Activated T-cell treated with anti-CD3 and anti-CD28 coated beads for 48 hours (primary cell): ENCODE data around the gene KDM2A.
"Not testable (repeated sequence)": the region's sequence is repeated elsewhere in the genome, so short reads cannot be mapped to it uniquely, and the experiment has no call there.

Source experiments
- DNase-seq: peaks from one replicate; pipeline ENCODE4 v3.0.0-alpha.2; 2020; ENCODE audit warnings: low read depth

KDM2A gene

GRCh38 chr11:67238894-67239782 is 120.1 kb downstream of the KDM2A start:
- no peak for DNase-seq

GRCh38 chr11:67239783-67240575 is 120.9 kb downstream of the KDM2A start:
- DNase-seq = peak; percentile 95

GRCh38 chr11:67240576-67241389 is 121.7 kb downstream of the KDM2A start:
- DNase-seq = peak; percentile 79

- DNase-seq = no peak
Observed at GRCh38 chr11:67242548-67242947, 123.5 kb downstream of the KDM2A start.

GRCh38 chr11:67243051-67243450 is 124.0 kb downstream of the KDM2A start:
- no peak for DNase-seq

- DNase-seq = no peak
Observed at GRCh38 chr11:67245046-67245445, 126.0 kb downstream of the KDM2A start.

GRCh38 chr11:67247946-67248550 is 129.0 kb downstream of the KDM2A start:
- no peak for DNase-seq

- no peak for DNase-seq
Observed at GRCh38 chr11:67248653-67249052, 129.6 kb downstream of the KDM2A start.

GRCh38 chr11:67250059-67251043 is 131.3 kb downstream of the KDM2A start:
- DNase-seq = no peak

GRCh38 chr11:67251841-67252240 is 132.8 kb downstream of the KDM2A start:
- no peak for DNase-seq

GRCh38 chr11:67252831-67253239 is 133.8 kb downstream of the KDM2A start:
- no peak for DNase-seq

- DNase-seq = no peak
Observed at GRCh38 chr11:67253872-67254624, 135.0 kb downstream of the KDM2A start.

GRCh38 chr11:67254798-67255197 is 135.7 kb downstream of the KDM2A start:
- no peak for DNase-seq

- no peak for DNase-seq
Observed at GRCh38 chr11:67255353-67255752, 136.3 kb downstream of the KDM2A start.

- DNase-seq = no peak
Observed at GRCh38 chr11:67255864-67256263, 136.8 kb downstream of the KDM2A start.

- no peak for DNase-seq
Observed at GRCh38 chr11:67256477-67257135, 137.5 kb downstream of the KDM2A start.

- no peak for DNase-seq
Observed at GRCh38 chr11:67260406-67260805, 141.3 kb downstream of the KDM2A start.

- DNase-seq = not testable (repeated sequence)
Observed at GRCh38 chr11:67260885-67261639, 142.0 kb downstream of the KDM2A start.

GRCh38 chr11:67261640-67261945 is 142.5 kb downstream of the KDM2A start:
- DNase-seq = no peak
